T1000 (cell line): ENCODE measurements around the gene DECR2.
"Not testable (repeated sequence)": the region's sequence is repeated elsewhere in the genome, so short reads cannot be mapped to it uniquely, and the experiment has no call there.

Experiments
- DNase-seq: peaks from one replicate; lab custom pipeline; 2025; ENCODE audit warnings: mixed read lengths; lab: John Stamatoyannopoulos, UW

The DECR2 gene

DNA sequence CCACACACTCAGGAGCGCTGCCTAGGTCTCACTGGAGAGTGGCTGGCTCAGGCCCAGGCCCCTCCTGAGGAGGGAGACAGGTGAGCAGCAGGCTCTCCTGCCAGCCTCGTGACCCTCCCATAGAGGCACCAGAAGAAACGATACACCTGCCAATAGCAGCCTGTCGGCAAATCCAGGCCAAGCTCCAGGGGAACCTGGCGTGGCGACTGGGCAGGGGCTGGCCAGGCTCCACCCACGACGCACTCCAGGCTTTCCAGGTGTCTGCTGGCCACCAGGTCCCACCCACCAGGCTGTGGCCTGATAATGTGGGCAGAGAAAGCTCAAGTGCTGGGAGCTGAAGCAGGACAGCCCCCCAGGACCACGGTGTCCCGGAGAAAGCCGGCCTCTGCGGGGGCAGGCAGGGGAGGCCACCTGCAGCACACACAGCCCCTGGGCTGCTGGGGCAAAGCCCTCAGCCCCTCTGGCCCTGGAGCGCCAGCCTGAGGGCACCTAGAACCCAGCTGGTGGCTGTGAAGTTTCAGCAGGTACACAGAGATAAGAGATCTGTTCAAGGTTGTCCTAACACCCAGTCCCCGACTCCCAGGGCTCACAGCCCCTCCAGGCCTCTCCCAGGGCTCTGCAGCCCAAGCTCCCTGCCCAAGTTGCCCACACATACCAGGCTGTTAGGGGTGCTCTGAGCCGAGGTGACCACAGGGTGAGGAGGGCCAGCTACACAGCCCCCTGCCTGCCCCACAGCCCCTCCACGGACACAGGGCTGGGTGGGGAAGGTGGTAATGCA, 22.3 kb upstream of the DECR2 start:
- DNase-seq = no peak

- no peak for DNase-seq
Observed at GRCh38 chr16:379961-380761, 21.5 kb upstream of the DECR2 start.

- no peak for DNase-seq
Observed at GRCh38 chr16:380762-381011, 21.0 kb upstream of the DECR2 start.

DNA sequence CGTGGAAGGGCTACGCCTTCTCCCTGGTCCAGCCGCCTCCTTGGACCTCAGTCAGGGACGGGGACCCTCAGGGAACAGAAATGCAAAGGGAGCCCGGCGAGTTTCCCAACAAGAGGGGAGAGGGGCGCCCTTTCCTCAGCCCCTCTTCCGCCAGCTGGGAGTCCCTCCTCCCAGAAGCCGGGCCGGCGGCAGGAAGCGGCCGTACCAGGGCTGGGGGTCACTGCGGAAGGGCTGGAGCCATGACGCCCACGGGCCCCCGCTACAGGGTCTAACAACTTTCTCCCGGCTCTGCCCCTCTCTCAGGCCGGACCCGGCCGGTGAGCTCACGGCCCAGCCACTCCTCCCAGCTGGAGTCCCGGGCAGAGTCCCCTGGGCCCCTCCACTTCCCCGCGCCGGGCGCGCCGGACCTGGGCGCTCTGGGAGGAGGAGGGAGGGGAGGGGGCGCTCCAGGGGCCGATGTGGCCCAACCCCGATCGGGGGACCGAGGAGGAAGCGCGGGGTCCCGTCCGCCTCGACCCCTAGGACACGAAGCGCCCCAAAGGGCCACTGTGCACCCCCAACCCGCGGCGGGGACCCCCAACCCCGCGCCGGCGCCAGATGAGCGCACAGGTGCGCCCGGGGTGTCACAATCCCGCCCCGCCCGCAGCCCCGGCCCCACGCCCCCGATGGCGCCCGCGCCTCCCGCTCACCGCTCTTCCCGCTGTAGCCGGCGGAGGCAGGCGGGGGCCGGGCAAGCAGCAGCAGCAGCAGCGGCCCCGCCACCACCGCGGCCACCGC, 20.5 kb upstream of the DECR2 start:
- DNase-seq = no peak

GRCh38 chr16:381789-382717, 19.6 kb upstream of the DECR2 start, which contains the start of gene PGAP6:
Gene PGAP6, minus strand, starts transcription at chr16:381978. Its CDS starts 157 bp downstream, at chr16:381821.
- no peak for DNase-seq

- DNase-seq = no peak
Observed at GRCh38 chr16:383326-384051, 18.2 kb upstream of the DECR2 start.

- DNase-seq = no peak
Observed at GRCh38 chr16:386641-387156, 15.0 kb upstream of the DECR2 start.

- not testable (repeated sequence) for DNase-seq
Observed at GRCh38 chr16:387761-388666, 13.7 kb upstream of the DECR2 start.

GRCh38 chr16:389352-389751, 12.3 kb upstream of the DECR2 start:
- DNase-seq = no peak

DNA sequence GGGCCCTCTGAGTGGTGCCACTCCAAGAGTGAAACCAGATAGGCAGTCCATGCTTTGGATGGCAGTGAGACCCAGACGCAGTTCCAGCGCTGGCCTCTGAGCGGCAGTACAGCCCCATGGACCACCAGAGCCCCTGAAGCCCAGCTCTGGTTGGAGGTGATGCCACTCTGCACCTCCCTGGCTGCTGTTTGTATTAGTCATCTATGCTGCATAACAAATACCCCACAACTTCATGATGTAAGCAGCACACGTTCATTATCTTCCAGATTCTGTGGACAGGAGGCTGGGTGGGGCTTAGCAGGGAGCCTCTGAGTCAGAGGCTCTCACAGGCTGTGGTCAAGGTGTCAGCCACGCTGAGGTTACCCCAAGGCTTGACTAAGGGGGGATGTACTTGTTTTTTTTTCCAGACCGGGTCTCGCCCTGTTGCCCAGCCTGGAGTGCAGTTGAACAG, 9.8 kb upstream of the DECR2 start:
- peak; percentile 89 for DNase-seq

DNA sequence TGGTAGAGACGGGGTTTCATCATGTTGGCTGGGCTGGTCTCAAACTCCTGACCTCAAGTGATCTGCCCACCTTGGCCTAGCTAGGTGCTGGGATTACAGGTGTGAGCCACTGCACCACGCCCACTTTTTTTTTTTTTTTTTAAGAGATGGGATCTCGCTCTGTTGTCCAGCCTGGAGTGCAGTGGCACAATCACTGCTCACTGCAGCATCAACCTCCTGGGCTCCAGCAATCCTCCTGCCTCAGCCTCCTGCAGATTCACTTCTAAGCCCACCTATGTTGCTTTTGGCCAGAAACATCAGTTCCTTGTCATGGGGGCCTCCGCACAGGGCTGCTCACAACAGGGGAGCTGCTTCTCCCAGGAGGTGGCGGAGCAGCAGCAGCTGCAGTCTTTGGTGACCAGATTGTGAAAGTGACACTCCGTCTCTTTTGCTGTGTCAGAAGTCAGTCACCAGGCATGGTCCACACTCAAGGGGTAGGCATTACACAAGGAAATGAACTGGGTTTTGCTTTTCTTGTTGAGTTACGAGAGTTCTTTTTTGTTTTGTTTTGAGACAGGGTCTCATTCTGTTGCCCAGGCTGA, 9.1 kb upstream of the DECR2 start:
- no peak for DNase-seq

- DNase-seq = no peak
Observed at GRCh38 chr16:396199-396598, 5.5 kb upstream of the DECR2 start.

DNA sequence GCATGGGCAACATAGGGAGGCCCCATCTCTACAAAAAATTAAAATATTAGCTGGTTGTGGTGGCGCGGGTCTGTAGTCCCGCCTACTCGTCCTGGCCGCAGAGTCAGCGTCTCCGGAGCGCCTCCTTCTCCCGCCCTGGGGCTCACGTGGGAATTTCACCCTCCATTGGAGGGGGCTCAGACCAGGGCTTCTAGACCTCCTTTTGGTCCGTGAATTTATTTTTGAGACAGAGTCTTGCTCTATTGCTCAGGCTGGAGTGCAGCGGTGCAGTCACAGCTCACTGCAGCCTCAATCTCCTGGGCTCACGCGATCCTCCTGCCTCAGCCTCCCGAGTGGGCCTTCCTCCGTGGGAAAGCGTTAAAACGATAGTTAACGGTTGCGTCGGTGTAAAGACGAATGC, 5.1 kb upstream of the DECR2 start:
- DNase-seq = no peak

DNA sequence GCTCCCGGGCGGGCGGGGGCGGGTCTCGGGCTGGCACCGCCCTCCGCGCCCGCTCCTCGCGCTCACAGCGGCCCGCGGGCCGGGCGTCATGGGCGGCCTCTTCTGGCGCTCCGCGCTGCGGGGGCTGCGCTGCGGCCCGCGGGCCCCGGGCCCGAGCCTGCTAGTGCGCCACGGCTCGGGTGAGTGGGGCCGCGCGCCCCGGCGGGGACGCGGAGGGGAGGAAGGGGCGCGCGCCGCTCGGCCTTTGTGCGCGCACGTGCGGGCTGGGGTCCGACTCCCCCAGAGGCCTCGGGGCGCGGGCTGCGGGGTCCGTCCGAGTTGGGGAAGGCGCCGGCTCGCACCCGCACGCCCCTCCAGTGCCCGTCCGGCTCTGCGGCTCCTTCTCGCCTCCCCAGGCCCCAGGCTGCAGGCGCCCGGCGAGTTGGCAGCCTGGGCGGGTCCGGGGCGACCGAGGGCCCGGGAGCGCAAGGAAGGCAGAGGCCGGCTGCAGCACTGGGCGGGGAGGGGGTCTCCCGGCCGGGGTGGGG, 4.5 kb upstream of the DECR2 start, which contains the start of gene NME4:
Gene NME4, plus strand, starts transcription at position 65 of the 527 bp plus-strand sequence. Its CDS starts 24 bp downstream, at position 89.
- DNase-seq = no peak

- peak; percentile 74 for DNase-seq
Observed at GRCh38 chr16:397736-398332, 3.9 kb upstream of the DECR2 start.

- no peak for DNase-seq
Observed at GRCh38 chr16:398561-399339, 2.9 kb upstream of the DECR2 start.

GRCh38 chr16:399340-400019, 2.2 kb upstream of the DECR2 start:
- DNase-seq = no peak
